GM12891 (cell line): Measurements from ENCODE around the gene ACSF3.
"Not testable (repeated sequence)": the region's sequence is repeated elsewhere in the genome, so short reads cannot be mapped to it uniquely, and the experiment has no call there.

Experiments
- DNase-seq: peaks from one replicate; pipeline ENCODE4 v3.0.0; 2011; ENCODE audit warnings: low spot score; ENCODE audit not compliant: insufficient read length
- FAIRE-seq: peaks from 2 replicates; lab custom pipeline; 2011; peaks lifted over from hg19 to GRCh38; lab: Jason Lieb, UNC
- PAX5 ChIP-seq: IDR thresholded peaks from 2 replicates; pipeline ENCODE4 v1.6.1; 2011; ENCODE audit warnings: low read length, moderate library complexity, mild to moderate bottlenecking; ENCODE audit not compliant: insufficient read depth, severe bottlenecking
- POLR2A ChIP-seq: IDR thresholded peaks from 2 replicates; pipeline ENCODE4 v1.6.1; 2011; ENCODE audit warnings: low read depth, low read length, control low read depth
- POLR2AphosphoS5 ChIP-seq: IDR thresholded peaks from 2 replicates; pipeline ENCODE4 v1.6.1; 2011; ENCODE audit warnings: low read depth, low read length, control low read depth
- POU2F2 ChIP-seq: IDR thresholded peaks from 2 replicates; pipeline ENCODE4 v1.6.1; 2011; ENCODE audit warnings: low read depth, mild to moderate bottlenecking, control low read depth, low read length, moderate library complexity
- SPI1 ChIP-seq: IDR thresholded peaks from 2 replicates; pipeline ENCODE4 v1.6.1; 2011; ENCODE audit warnings: low read depth, low read length, control low read depth
- TAF1 ChIP-seq: IDR thresholded peaks from 2 replicates; pipeline ENCODE4 v1.6.1; 2011; ENCODE audit warnings: low read depth, low read length, control low read depth

Gene ACSF3

DNA sequence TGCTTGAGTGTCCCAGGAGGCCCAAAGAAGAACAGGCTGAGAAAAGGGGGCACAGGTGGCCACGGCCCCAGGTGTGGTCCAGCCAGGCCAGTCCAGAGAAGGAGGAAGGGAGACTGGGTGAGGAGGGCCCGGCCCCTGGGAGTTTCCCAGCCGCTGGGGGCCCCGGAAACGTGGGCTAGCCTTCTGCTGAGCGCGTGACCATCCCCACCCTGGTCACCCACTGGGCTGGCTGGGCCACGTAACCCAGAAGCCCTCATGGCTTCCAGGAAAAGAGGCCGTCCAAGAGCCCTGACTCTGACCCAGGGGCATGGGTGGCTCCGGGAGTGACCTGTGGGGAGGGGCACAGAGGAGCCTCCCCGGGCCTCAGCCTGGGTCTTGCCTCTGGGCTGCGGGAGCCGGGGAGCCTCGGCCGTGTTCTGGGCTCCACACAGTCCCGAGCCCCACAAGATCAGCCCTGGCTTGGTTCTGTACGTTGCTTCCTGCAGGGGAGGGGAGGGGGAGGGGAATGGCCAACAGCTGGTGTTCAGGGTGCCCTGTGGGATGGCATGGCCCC lies 29.8 kb upstream of the ACSF3 start:
- no peak for TF ChIP-seq SPI1
- TF ChIP-seq POLR2AphosphoS5 = no peak
- no peak for TF ChIP-seq POU2F2
- TF ChIP-seq TAF1 = no peak
- no peak for TF ChIP-seq POLR2A
- TF ChIP-seq PAX5 = no peak
- FAIRE-seq (peak; percentile 28), DNase-seq (no peak)

DNA sequence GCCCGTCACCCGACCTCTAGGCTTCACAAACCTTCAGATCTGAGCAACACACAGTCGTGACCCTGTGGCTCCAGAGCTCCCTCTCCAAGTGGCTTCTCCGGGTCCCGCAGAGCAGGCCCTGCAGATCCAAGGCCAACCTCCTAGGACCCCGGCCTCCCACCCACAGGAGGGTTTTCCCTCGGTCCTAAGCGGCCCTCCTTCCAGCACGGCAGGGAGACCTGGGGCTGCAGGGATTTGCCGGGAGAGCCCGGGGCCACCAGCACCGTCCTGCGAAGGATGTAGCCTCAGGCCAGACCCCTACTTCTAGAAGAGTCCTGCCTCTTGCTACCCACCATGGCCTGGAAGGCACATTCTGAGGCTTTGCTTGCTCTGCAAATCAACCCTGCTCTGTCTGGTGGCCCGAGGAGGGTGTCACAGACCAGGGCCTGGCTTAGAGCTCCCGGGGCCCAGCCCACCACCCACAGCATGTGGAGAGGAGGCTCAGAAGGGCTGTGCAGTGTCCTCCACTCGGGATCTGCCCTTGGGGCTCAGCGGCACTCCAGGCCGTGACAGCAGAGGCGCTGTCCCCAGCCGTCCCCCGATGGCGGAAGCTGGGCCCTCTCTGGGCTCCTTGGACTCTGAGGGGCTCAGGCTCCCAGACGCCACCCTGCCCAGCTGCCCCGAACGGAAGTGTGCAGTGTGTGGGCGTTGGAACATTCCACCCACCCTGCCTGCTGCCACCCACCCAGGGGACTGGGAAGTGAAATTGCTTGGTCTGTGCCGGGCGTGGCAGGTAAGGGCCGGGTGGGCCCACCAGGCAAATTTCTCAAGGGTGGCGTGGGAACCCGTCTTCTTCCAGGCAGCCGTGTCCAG lies 28.8 kb upstream of the ACSF3 start:
- FAIRE-seq = peak; percentile 84

DNA sequence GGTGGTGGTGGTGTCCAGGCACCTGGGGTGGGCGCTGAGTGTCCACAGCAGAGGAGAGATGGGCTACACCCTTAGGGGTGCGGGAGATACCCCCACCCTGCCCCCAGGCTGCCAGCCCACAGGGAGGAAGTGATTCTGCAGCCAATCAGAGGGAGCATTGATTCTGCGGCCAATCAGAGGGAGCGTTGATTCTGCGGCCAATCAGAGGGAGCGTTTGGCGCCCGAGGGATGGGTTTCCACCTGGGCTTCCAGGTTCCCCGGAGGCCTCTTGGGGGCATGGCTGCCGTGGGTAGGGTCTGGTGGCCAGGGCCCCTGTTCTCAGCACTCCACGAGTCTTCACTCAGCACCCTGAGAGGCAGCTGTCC lies 28.2 kb upstream of the ACSF3 start:
- FAIRE-seq = peak; percentile 20
- no peak for DNase-seq
- no peak for TF ChIP-seq PAX5
- no peak for TF ChIP-seq POLR2AphosphoS5
- TF ChIP-seq POU2F2 = no peak
- TF ChIP-seq TAF1 = no peak
- no peak for TF ChIP-seq POLR2A
- TF ChIP-seq SPI1 = no peak

More for the DNA sequence above, 28.8 kb upstream of the ACSF3 start:
- peak; percentile 53; the same call in 1 of the 2 replicates for TF ChIP-seq SPI1
- no peak for TF ChIP-seq TAF1
- DNase-seq = no peak

DNA sequence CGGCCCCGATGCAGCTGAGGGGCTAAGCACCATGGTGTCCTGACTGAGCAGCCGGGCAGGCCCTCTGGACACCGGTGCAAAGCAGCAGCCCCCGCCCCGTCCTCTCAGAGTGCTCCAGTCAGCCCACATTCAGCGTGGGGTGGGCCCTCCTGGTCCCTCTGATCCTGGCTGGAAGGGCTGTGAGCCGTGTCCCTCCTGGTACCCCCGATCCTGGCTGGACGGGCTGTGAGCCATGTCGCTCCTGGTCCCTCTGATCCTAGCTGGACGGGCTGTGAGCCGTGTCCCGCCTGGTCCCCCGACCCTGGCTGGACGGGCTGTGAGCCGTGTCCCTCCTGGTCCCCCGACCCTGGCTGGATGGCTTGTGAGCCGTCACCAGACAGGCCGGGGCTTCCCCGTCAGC lies 26.9 kb upstream of the ACSF3 start:
- no peak for DNase-seq
- TF ChIP-seq POLR2A (no peak), SPI1 (no peak), POLR2AphosphoS5 (no peak), TAF1 (no peak), POU2F2 (no peak), PAX5 (no peak)
- FAIRE-seq = no peak

DNA sequence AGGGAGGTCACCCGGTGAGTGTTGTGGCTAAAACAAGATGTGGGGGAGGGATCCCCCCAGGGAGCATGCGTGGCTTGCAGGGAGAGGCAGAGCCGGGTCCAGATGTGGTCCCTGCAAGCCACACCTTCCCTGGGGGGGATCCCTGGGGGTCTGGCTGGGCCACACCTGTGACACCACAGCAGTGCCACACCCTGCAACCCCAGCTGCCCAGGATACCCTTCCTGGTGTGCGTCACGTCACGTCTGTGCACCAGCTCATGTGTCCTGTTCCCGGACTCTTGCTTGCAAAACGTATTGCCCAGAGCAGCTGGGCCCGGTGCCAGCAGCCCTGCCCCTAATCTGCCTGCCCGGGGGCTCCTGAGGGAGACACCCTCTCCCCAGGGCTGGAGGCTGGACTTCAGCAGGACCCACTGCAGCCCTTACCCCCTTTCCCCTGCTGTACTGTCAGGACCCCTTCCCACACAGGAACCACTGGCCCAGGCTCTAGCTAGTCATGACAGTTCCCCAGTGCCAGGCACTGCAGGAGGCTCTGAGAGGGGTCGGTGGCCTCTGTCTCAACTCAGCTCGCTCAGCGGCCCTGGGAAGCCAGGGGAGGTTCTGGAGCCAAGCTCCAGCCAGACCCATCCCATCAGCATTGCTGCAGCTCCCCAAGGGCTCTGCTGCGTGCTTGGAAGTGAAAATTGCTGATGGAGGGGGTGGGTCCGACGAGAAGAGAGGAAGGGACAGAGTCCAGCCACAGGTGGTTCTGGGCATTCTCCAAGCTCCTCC lies 25.8 kb upstream of the ACSF3 start:
- DNase-seq (no peak), FAIRE-seq (peak; percentile 67)
- TF ChIP-seq POU2F2 = no peak

DNA sequence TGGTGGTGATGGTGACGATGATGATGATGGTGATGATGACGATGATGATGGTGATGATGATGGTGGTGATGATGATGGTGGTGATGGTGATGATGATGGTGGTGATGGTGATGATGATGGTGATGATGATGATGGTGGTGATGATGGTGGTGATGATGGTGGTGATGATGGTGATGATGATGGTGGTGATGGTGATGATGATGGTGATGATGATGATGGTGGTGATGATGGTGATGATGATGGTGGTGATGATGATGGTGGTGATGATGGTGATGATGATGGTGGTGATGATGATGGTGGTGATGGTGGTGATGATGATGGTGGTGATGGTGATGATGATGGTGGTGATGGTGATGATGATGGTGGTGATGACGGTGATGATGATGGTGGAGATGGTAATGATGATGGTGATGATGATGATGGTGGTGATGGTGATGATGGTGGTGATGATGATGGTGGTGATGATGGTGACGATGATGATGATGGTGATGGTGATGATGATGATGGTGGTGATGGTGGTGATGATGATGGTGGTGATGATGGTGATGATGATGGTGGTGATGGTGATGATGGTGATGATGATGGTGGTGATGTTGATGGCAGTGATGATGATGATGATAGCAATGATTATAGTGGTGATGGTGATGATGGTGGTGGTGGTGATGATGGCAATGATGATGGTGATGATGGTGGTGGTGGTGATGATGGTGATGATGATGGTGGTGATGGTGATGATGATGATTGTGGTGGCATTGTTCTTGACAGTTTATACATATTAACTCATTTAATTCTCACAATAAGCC lies 24.6 kb upstream of the ACSF3 start:
- FAIRE-seq = peak; percentile 74
- DNase-seq = not testable (repeated sequence)

DNA sequence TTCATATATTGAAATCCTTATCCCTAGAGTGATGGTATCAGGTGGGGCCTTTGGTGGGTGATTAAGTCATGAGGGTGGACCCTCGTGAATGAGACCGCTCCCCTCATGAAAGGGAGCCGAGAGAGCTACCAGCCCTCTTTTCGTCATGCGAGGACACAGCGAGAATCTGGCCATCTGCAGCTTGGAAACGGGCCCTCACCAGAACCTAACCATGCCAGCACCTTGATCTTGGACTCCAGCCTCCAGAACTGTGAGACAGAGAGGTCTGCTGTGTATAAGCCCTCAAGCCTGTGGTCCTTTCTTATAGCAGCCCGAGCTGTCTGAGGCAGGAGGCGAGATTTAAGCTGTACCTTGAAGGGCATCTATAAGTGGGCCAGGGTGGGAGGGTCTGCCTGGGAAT lies 23.7 kb upstream of the ACSF3 start:
- DNase-seq = no peak
- TF ChIP-seq SPI1 (no peak), POLR2AphosphoS5 (no peak), PAX5 (no peak), POU2F2 (no peak), POLR2A (no peak), TAF1 (no peak)
- FAIRE-seq = no peak

DNA sequence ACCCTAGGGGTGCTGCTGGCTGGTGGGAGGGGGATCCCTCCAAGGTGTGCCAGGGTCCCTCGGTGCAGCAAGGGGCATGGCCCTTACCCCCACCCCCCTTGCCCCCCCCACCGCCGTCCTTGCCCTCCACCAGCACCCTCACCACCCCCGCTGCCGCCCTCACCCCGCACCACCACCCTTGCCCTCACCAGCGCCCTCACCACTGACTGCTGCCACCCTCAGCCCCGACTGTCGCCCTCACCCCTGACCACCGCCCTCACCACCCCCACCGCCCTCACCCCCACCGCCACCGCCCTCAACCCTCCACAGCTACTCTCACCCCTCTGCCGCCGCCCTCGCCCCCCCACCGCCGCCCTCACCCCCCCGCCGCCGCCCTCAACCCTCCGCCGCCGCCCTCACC lies 23.1 kb upstream of the ACSF3 start:
- TF ChIP-seq TAF1 (no peak), SPI1 (no peak), POLR2A (no peak), POU2F2 (no peak), PAX5 (no peak), POLR2AphosphoS5 (no peak)
- DNase-seq = no peak
- FAIRE-seq = no peak

DNA sequence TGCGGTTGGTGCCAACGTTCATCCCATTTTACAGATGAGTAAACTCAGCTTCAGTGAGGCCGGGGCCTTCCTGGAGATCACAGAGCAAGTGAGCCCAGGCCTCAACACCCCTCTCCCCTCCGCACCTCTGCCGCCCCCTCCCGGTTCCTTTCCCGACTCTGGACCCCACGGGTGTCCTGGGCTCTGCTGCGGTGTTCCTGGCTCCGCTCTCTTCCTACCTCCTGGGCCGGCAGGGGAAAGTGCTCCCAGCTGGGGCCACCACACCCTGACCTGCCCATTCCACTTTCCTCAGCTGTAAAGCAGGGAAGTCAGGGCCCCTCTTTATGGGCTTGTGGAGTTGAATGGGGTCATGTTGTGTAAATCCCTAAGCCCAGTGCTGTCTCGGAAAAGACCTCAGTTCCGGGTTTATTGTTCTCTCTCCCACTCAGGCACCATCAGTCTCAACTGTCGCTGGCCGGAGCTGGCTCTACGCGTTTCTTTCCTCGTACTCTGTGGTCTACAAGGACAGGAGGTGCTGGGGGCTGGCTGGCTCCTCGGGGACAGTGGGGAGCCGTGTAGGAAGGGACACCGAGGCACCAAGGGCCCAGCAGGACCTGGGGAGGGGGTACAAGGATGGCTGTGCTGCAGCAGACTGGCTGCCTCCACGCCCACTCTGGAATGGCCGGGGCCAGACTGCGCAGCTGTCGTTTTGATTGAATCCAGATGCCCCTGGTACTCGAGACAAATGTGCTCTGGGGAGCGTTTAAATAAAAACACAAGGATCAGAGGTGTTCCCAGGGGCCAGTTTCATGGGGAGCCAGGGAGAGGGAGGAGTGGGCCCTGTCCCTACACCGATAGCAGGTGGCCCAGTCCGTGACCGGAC lies 21.7 kb upstream of the ACSF3 start:
- no peak for TF ChIP-seq SPI1
- no peak for TF ChIP-seq POU2F2
- TF ChIP-seq POLR2AphosphoS5 = no peak
- no peak for TF ChIP-seq POLR2A
- TF ChIP-seq TAF1 = no peak
- TF ChIP-seq PAX5 = no peak

More for the DNA sequence above, 21.7 kb upstream of the ACSF3 start:
- FAIRE-seq (no peak), DNase-seq (no peak)
